ENCODE data around the gene NSMF. TPM values are rescaled to one million over a fixed set of nuclear protein-coding genes. Genes with fewer than 3 reads are reported as not detected.
"Not testable (repeated sequence)": the region's sequence is repeated elsewhere in the genome, so short reads cannot be mapped to it uniquely, and the experiment has no call there.

Gene NSMF
- polyA plus RNA-seq, 3 donors, result 45.9 to 55.4 (median 50.4) TPM

- no peak for DNase-seq
Measured at GRCh38 chr9:137460363-137461315, 1.5 kb upstream of the NSMF start.

GRCh38 chr9:137459601-137460362 is 648 bp upstream of the NSMF start:
- no peak for DNase-seq

DNA sequence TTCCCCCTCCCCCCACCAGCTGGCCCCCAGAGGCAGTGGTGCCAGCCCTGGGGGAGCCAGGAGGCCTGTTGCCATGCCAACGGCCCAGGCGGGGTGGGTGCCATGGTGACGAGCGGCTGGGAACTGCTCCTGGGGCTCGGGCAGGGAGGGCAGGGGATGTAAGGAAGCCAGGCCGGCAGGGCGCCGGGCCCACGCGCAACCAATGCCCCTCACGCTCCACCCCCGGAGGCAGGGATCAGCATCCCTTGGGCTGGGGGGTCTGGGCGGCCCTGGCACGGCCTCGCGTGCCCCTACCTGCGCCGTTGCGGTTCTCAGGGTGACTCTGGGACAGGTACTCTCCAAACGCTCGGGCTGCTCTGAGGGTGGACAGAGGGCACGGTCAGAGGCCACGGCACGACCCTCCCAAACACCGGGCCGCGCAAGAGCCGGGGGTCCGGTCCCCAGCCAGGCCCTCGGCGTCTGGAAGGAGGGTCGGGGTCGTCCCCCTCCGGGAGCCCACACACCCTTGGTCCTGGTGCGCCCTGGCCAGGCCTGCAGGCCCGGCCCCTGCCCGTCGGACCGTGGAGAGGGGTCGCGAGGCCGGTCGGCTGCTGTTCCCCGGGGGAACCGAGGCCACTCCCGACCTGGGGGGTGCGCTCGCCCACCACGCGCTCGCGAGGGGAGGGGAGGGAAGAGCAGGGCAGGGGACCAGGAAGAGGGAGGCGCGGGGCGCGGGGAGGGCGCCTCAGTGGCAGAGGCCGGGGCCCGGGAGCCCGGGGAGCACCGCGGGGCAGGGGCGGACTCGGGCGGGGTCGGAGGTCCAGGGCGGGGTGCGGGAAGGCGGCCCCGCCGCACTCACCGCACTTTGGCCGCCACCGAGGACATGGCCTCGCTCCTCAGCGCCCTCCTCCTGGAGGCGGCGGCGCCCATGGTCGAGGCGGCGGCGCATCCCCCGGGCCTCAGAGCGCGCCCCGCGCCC is 661 bp downstream of the NSMF start:
- no peak for DNase-seq

DNA sequence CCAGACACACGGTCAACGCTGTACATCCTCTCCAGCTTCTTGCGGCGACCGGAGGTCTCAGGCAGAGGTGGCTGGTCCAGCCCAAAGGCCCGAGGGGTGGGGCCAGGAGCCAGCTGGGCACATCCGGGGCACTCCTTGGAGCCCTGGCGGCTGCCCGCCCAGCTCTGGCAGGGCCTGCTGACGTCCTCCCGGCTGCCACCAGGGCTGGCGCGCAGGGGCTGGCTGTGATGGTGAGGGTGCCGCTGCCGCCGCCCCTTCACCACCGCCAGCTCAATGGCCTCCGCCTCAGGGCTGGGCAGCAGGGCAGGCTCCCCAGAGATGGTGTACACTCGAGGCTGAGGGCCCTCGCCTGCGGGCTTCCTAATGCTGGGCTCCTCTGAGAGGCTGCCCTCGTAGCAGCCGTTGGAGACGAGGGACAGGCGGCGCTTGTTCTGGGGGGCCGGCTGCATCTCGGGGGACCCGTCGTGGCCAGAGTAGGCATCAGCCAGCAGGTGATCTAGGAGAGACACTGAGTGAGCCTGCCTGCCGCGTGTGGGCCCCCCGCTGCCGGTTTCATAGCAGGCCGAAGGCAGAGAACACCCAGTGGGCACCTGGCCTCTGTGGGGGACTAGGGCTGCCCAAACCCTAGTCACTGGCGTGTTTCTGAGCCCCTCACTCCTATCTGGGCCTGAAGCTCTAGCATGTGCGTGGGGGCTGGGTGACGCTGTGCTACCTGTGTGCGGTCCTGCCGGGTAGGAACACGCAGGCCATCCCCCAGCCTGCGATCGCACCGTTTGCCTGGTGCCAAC is 1.5 kb downstream of the NSMF start:
- DNase-seq, result no peak

GRCh38 chr9:137456864-137457405 is 2.2 kb downstream of the NSMF start:
- no peak for DNase-seq

DNA sequence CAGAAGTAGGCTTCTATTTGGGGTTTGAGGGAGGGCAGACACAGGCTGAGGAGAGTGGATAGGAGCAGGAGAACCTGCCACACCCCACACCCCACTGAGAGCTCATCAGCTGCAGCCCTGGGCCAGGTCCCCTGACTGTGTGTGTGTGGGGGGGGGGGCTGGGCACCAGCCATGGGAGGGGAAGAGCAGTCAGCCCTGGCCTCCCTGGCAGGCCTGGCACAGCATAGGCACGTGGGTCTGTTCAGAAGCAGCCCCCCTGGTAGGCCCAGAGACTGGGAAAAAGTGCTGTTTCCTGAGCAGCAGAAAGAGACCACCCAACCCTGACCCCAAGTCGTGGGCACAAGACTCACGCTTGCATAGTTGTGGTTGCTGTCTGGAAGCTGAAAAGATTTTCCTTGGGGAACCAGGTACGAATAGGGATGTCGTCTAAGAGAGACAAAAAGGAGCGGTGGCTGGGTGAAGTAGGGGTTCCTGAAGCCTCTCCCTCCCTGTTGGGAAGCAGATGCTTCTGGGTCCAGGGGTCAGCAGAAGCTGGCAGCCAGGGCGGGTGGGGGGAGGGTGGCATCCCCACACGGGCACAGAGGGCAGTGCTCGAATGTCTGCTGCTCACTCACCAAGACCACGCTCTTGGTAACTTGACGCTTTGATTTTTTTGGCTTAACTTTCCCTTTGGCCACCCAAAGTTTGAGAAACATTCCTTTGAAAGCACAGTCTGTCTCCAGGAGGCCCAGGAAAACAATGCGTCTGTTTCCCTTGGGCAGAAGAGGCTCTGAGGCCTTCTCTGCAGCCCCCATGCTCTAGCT is 2.9 kb downstream of the NSMF start:
- DNase-seq, result no peak

GRCh38 chr9:137455359-137455991 is 3.7 kb downstream of the NSMF start:
- no peak for DNase-seq

DNA sequence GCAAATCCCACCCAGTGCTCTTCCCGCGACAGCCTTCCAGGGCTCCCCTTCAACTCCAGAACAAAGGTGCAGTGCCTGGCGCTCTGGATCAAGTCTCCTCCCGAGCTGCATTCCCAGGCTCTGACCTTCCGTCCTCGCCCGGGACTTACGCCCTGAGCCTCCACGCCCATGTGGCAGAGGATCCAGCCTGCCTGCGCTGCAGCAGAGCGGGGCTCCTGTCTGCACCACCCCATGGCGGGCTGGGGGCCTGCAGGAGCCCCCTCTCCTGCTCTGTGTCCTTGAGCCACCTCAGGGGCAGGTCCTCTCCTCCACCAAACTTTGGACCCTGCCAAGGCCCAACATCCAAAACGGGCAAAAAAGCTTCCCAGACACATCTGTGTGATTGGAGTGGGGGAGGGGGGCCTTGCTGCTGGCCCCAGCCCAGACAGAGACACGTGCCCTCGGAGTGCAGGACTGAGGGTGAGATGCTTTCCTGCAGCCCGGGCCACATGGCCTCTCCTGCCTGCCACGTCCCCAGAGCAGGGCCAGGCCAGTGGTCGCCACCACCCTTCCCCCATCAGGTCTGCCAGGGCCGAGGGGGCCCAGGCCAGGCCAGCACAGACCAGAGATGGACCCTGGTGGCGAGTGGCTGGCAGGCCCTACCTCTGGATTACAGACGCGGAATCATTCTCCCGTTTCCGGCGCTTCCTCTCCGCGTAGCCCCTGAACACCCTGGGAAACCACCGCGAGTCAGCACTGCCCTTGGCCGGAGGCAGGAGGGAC is 4.4 kb downstream of the NSMF start:
- DNase-seq, result no peak

- DNase-seq, result no peak
Measured at GRCh38 chr9:137454145-137454596, 5.0 kb downstream of the NSMF start.

DNA sequence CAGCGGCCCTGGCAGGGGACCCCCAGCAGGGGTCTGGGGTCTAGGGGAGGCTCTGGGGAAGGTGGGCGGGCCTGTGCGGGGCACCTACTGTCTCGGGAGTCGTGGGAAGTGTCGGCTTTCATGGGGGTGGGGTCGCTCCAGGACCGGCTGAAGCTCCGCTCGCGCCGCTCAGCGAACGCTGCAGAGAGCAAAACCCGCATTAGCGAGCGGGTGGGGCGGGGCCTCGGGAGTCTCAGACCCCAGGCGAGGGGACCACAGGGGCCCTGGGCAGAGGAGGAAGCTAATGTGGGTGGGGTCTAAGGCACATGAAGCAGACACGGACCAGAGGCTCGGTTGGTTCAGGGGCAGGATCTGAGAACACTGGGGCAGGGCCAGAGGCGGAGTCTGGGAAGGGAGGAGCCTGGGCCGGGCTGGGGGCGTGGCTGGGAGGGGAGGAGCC is 5.5 kb downstream of the NSMF start:
- DNase-seq, result no peak

- DNase-seq, result no peak
Measured at GRCh38 chr9:137452761-137453642, 6.1 kb downstream of the NSMF start.

DNA sequence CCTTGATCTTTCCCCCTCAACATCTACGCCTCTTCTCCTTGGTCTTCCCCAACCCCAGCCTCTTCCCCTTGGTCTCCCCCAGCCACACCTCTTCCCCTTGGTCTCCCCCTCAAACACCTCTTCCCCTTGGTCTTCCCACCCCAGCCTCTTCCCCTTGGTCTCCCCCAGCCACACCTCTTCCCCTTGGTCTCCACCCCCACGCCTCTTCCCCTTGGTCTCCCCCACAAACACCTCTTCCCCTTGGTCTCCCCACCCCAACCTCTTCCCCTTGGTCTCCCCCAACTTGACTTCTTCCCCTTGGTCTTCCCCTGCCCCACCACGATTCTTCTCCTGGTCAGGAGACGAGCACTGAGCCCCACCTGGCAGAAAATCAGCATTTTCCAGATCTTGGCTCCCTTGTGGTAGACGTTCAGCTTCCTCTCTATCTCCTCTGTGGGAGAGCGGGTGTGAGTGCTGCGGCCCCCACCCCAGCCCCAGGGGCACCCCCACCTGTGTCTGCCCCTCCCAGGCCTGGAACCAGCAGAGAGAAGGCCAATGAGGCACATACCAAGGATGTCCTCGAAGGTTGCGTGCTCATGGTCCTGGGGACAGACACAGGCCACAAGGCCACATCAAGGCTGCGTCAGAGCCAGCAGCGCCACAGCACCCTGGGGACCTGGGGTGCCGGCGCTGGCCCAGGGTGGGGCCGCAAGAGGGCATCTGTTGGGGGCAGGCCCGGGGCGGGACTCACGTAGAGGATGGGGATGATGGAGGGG is 7.0 kb downstream of the NSMF start:
- no peak for DNase-seq

DNA sequence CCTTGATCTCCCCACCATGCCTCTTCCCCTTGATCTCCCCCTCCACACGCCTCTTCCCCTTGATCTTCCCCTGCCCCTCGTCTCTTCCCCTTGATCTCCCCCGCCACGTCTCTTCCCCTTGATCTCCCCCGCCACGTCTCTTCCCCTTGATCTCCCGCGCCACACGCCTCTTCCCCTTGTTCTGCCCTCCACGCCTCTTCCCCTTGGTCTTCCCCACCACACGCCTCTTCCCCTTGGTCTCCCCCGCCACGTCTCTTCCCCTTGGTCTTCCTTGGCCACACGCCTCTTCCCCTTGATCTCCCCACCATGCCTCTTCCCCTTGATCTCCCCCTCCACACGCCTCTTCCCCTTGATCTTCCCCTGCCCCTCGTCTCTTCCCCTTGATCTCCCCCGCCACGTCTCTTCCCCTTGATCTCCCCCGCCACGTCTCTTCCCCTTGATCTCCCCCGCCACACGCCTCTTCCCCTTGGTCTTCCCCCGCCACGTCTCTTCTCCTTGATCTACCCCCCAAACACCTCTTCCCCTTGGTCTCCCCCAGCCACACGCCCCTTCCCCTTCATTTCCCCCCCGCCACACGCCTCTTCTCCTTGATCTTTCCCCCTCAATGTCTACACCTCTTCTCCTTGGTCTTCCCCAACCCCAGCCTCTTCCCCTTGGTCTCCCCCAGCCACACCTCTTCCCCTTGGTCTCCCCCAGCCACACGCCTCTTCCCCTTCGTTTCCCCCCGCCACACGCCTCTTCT is 7.7 kb downstream of the NSMF start:
- DNase-seq, result not testable (repeated sequence)

DNA sequence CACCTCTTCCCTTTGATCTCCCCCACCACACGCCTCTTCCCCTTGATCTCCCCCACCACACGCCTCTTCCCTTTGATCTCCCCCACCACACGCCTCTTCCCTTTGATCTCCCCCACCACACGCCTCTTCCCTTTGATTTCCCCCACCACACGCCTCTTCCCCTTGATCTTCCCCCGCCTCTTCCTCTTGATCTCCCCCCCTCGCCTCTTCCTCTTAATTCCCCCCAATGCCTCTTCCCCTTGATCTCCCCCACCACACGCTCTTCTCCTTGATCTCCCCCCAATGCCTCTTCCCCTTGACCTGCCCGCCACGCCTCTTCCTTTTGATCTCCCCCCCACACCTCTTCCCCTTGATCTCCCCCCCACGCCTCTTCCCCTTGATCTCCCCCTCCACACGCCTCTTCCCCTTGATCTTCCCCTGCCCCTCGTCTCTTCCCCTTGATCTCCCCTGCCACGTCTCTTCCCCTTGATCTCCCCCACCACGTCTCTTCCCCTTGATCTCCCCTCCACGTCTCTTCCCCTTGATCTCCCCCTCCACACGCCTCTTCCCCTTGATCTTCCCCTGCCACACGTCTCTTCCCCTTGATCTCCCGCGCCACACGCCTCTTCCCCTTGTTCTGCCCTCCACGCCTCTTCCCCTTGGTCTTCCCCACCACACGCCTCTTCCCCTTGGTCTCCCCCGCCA is 8.5 kb downstream of the NSMF start:
- not testable (repeated sequence) for DNase-seq

GRCh38 chr9:137449931-137450538 is 9.1 kb downstream of the NSMF start:
- DNase-seq, result no peak
